Measurements from ENCODE around the gene LMTK2.

DNA sequence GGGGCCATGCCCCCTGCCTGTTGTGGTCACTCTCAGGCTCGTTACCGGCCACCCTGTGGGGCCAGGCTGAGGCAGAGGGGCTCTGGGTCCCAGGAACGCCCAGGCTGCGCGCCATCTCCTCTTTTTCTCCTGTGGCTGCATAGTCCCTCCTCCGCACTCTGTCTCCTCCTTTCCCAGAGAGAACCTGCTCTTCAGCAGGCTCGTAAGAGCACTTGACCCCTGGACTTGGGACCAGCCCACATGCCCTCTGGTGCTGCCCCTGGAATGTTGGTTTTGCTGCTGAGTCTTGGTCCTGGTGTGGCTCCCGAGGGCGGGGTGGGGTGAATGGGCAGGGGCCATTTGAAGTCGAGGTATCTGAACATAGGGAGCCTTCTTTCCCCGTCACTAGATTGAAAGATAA is 98.0 kb downstream of the LMTK2 start:
- TF ChIP-seq, protein P1, sequence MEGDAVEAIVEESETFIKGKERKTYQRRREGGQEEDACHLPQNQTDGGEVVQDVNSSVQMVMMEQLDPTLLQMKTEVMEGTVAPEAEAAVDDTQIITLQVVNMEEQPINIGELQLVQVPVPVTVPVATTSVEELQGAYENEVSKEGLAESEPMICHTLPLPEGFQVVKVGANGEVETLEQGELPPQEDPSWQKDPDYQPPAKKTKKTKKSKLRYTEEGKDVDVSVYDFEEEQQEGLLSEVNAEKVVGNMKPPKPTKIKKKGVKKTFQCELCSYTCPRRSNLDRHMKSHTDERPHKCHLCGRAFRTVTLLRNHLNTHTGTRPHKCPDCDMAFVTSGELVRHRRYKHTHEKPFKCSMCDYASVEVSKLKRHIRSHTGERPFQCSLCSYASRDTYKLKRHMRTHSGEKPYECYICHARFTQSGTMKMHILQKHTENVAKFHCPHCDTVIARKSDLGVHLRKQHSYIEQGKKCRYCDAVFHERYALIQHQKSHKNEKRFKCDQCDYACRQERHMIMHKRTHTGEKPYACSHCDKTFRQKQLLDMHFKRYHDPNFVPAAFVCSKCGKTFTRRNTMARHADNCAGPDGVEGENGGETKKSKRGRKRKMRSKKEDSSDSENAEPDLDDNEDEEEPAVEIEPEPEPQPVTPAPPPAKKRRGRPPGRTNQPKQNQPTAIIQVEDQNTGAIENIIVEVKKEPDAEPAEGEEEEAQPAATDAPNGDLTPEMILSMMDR (IDR thresholded peaks at IDR 0.05) = no peak
- TF ChIP-seq EZH2 (IDR thresholded peaks at IDR 0.05; ENCODE audit: borderline replicate concordance, insufficient read depth, low read depth, low read length, poor library complexity, severe bottlenecking) = no peak

All from B cell (primary cell).